ENCODE data around the gene FBXO48.

DNA sequence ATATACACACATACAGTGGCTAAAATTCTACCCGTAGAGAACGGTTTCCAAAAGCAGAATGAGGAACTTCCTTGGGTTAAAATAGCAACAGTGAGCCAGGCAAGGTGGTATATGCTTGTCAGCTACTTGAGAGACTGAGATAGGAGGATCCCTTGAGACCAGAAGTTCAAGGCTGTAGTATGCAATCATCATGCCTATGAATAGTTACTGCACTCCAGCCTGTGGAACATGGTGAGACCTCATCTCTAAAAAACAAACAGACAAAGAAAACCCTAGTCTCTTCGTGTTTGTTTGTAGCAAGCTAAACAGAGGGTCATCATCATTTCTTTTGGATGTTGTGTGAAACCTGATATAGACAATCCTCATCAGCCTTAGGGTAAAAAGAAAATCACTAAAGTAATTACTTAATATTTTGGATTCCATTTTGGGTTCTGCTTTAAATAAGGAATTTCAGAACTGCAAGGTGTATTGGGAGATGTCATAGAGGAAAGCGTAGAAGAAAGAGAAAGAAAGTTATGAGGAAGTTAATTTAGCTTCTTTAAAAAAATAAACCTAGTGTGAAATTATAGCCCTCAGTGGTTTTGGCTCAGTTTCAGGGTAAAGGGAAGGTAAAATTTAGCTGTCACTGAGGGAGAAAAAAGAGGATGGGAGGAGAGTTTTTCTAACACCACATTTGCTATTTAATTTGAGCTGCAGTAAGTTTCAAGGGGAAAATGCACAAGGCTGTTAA is 55.5 kb downstream of the FBXO48 start:
- no peak for TF ChIP-seq TARDBP (IDR thresholded peaks at IDR 0.05)
- TF ChIP-seq, protein P1, sequence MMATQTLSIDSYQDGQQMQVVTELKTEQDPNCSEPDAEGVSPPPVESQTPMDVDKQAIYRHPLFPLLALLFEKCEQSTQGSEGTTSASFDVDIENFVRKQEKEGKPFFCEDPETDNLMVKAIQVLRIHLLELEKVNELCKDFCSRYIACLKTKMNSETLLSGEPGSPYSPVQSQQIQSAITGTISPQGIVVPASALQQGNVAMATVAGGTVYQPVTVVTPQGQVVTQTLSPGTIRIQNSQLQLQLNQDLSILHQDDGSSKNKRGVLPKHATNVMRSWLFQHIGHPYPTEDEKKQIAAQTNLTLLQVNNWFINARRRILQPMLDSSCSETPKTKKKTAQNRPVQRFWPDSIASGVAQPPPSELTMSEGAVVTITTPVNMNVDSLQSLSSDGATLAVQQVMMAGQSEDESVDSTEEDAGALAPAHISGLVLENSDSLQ (IDR thresholded peaks at IDR 0.05): no peak
- TF ChIP-seq ARNT (IDR thresholded peaks at IDR 0.05): no peak
- no peak for TF ChIP-seq CTBP1 (IDR thresholded peaks at IDR 0.05; ENCODE audit: borderline replicate concordance)
- TF ChIP-seq ELF4 (IDR thresholded peaks at IDR 0.05): no peak
- no peak for TF ChIP-seq BHLHE40 (IDR thresholded peaks at IDR 0.05; ENCODE audit: borderline replicate concordance)

Data from HEK293T (cell line).